Measurements from ENCODE around the gene SOX8. TPM values are rescaled to one million over a fixed set of nuclear protein-coding genes. Genes with fewer than 3 reads are reported as not detected.

The SOX8 gene
- total RNA-seq, 1 donor from 2014 or later = 0.71 TPM

GRCh38 chr16:1033128-1033679 is 51.6 kb downstream of the SOX8 start:
- Histone ChIP-seq H3K27me3 (ENCODE audit: control insufficient read depth, insufficient read depth, low read length) (peaks cover 52% of the 10 kb centered on the region), H3K4me3 (ENCODE audit: low read depth, low read length) (no peak overlapping the region), H3K36me3 (ENCODE audit: control insufficient read depth, insufficient read depth, low read length) (no peaks in the 10 kb centered on the region)
- DNase-seq (ENCODE audit: low read depth) = no peak
- TF ChIP-seq, protein P1, sequence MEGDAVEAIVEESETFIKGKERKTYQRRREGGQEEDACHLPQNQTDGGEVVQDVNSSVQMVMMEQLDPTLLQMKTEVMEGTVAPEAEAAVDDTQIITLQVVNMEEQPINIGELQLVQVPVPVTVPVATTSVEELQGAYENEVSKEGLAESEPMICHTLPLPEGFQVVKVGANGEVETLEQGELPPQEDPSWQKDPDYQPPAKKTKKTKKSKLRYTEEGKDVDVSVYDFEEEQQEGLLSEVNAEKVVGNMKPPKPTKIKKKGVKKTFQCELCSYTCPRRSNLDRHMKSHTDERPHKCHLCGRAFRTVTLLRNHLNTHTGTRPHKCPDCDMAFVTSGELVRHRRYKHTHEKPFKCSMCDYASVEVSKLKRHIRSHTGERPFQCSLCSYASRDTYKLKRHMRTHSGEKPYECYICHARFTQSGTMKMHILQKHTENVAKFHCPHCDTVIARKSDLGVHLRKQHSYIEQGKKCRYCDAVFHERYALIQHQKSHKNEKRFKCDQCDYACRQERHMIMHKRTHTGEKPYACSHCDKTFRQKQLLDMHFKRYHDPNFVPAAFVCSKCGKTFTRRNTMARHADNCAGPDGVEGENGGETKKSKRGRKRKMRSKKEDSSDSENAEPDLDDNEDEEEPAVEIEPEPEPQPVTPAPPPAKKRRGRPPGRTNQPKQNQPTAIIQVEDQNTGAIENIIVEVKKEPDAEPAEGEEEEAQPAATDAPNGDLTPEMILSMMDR (IDR thresholded peaks at IDR 0.05; ENCODE audit: insufficient read depth, low read length, poor library complexity, severe bottlenecking) = no peak

- TF ChIP-seq, protein P1 (IDR thresholded peaks at IDR 0.05; ENCODE audit: insufficient read depth, low read length, poor library complexity, severe bottlenecking) = no peak
- H3K27me3 ChIP-seq (ENCODE audit: control insufficient read depth, insufficient read depth, low read length) = peaks cover 43% of the 10 kb centered on the region
- DNase-seq (ENCODE audit: low read depth) = no peak
- H3K4me3 ChIP-seq (ENCODE audit: low read depth, low read length) = no peak overlapping the region
- H3K36me3 ChIP-seq (ENCODE audit: control insufficient read depth, insufficient read depth, low read length) = no peaks in the 10 kb centered on the region
Observed at GRCh38 chr16:1034230-1035065, 52.9 kb downstream of the SOX8 start.

DNA sequence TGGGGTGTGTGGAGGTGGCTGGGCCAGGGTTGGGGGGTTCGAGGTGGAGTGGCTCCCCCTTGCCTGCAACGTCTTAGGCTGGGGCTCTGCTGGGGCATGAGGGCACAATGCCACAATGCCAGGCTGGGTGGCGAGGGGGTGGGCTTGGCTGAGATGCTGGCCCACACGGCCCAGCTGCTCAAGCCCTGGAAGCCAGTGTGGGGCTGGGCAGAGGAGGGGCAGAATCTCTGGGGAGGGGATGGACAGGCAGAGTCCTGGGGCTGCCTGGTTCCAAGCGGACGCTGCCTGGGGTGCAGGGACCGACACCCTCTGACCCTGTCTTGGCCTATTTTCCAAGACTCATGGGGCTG is 53.5 kb downstream of the SOX8 start:
- peaks cover 38% of the 10 kb centered on the region for H3K27me3 ChIP-seq (ENCODE audit: control insufficient read depth, insufficient read depth, low read length)

GRCh38 chr16:1036166-1036565 is 54.6 kb downstream of the SOX8 start:
- TF ChIP-seq, protein P1 (IDR thresholded peaks at IDR 0.05; ENCODE audit: insufficient read depth, low read length, poor library complexity, severe bottlenecking) = no peak
- Histone ChIP-seq H3K27me3 (ENCODE audit: control insufficient read depth, insufficient read depth, low read length) (peaks cover 27% of the 10 kb centered on the region), H3K4me3 (ENCODE audit: low read depth, low read length) (no peak overlapping the region), H3K36me3 (ENCODE audit: control insufficient read depth, insufficient read depth, low read length) (no peaks in the 10 kb centered on the region)
- no peak for DNase-seq (ENCODE audit: low read depth)

More for the DNA sequence above, 53.5 kb downstream of the SOX8 start:
- TF ChIP-seq, protein P1 (IDR thresholded peaks at IDR 0.05; ENCODE audit: insufficient read depth, low read length, poor library complexity, severe bottlenecking) = no peak
- no peak for DNase-seq (ENCODE audit: low read depth)
- H3K36me3 ChIP-seq (ENCODE audit: control insufficient read depth, insufficient read depth, low read length) = no peaks in the 10 kb centered on the region
- H3K4me3 ChIP-seq (ENCODE audit: low read depth, low read length) = no peak overlapping the region

Other genes starting within 250 kb of the SOX8 start
- 34.5 and 40.3 TPM in 2 replicates for gene CIAO3, start 240.8 kb upstream of the SOX8 start, total RNA-seq
- gene MSLN, start 221.0 kb upstream of the SOX8 start, total RNA-seq = 8.6 and 14.2 TPM in 2 replicates
- gene RPUSD1, start 193.4 kb upstream of the SOX8 start, total RNA-seq = 42.0 and 51.7 TPM in 2 replicates
- gene CHTF18, start 193.2 kb upstream of the SOX8 start, total RNA-seq = 20.8 and 23.9 TPM in 2 replicates
- gene GNG13, start 181.0 kb upstream of the SOX8 start, total RNA-seq = not detected in 2 replicates
- 19.8 and 26.3 TPM in 2 replicates for gene LMF1, start 10.8 kb upstream of the SOX8 start, total RNA-seq
- not detected in 2 replicates for gene SSTR5, start 91.0 kb downstream of the SOX8 start, total RNA-seq
- gene C1QTNF8, start 114.5 kb downstream of the SOX8 start, total RNA-seq = not detected in 2 replicates
- gene CACNA1H, start 171.3 kb downstream of the SOX8 start, total RNA-seq = 6.7 and 8.9 TPM in 2 replicates
- not detected in 2 replicates for gene TPSG1, start 243.5 kb downstream of the SOX8 start, total RNA-seq
- gene TPSB2, start 248.4 kb downstream of the SOX8 start, total RNA-seq = not detected in 2 replicates

Measured in kidney epithelial cell (primary cell).